GM23338 (cell line): ENCODE data around the gene SPATA9. TPM values are rescaled to one million over a fixed set of nuclear protein-coding genes. Genes with fewer than 3 reads are reported as not detected.

Experiments
- polyA plus RNA-seq: library from polyadenylated mRNA; unstranded; fragments of >200 nt; fragmentation: Nextera tagmentation; extraction: Ambion mirVana; gene quantifications from 2 replicates; pipeline ENCODE4 v1.2.1, GENCODE V29; 2016
- total RNA-seq: library from RNA; depleted of rRNA; stranded (reverse); fragments of >200 nt; shearing (Covaris generic); gene quantifications from 2 replicates; pipeline ENCODE4 v1.2.3, GENCODE V29; 2014; rRNA removed

The SPATA9 gene
- total and polyA plus RNA-seq, 2 experiments from 2014 or later: not detected

Other genes starting within 250 kb of the SPATA9 start
- gene SKIC3, start 128.0 kb downstream of the SPATA9 start, total RNA-seq: 65.3 and 75.1 TPM in 2 replicates
- 111 and 119 TPM in 2 replicates for gene SKIC3, start 128.0 kb downstream of the SPATA9 start, polyA plus RNA-seq
- gene ARSK, start 127.9 kb downstream of the SPATA9 start, total RNA-seq: 23.2 and 25.1 TPM in 2 replicates
- gene ARSK, start 127.9 kb downstream of the SPATA9 start, polyA plus RNA-seq: 40.8 and 43.7 TPM in 2 replicates
- 0.21 TPM in 1 of 2 replicates, not detected in the other for gene GPR150, start 62.9 kb downstream of the SPATA9 start, total RNA-seq
- gene GPR150, start 62.9 kb downstream of the SPATA9 start, polyA plus RNA-seq: 0.10 and 0.47 TPM in 2 replicates
- gene RFESD, start 36.2 kb downstream of the SPATA9 start, total RNA-seq: 2.4 and 6.3 TPM in 2 replicates
- 6.9 and 7.1 TPM in 2 replicates for gene RFESD, start 36.2 kb downstream of the SPATA9 start, polyA plus RNA-seq
- 8.8 and 10.0 TPM in 2 replicates for gene RHOBTB3, start 48.3 kb upstream of the SPATA9 start, total RNA-seq
- gene RHOBTB3, start 48.3 kb upstream of the SPATA9 start, polyA plus RNA-seq: 13.4 and 15.7 TPM in 2 replicates
- gene GLRX, start 139.7 kb upstream of the SPATA9 start, total RNA-seq: 9.5 and 14.9 TPM in 2 replicates
- 42.2 and 42.9 TPM in 2 replicates for gene GLRX, start 139.7 kb upstream of the SPATA9 start, polyA plus RNA-seq